GM21360 (cell line): ENCODE measurements around the gene IRF2BPL.

Experiments
- ATAC-seq: cut with Tn5 transposase; IDR thresholded peaks from one replicate; pipeline ENCODE4 v1.9.1; 2021; ENCODE audit warnings: mild to moderate bottlenecking, moderate library complexity; ENCODE audit not compliant: unreplicated experiment

IRF2BPL gene

GRCh38 chr14:77028384-77029231, at the start of gene IRF2BPL:
Gene IRF2BPL (minus strand): TSS chr14:77028708. CDS start chr14:77027792, 916 bp downstream.
- peak; percentile 70 for ATAC-seq

- ATAC-seq = no peak
Measured at GRCh38 chr14:77077040-77077439, 48.5 kb upstream of the IRF2BPL start.

- ATAC-seq = no peak
Measured at GRCh38 chr14:77076113-77076631, 47.7 kb upstream of the IRF2BPL start.

GRCh38 chr14:77074969-77075368, 46.5 kb upstream of the IRF2BPL start:
- no peak for ATAC-seq

GRCh38 chr14:77071938-77072388, 43.5 kb upstream of the IRF2BPL start:
- ATAC-seq = no peak

- no peak for ATAC-seq
Measured at GRCh38 chr14:77069551-77069950, 41.0 kb upstream of the IRF2BPL start.

- ATAC-seq = no peak
Measured at GRCh38 chr14:77068517-77069200, 40.2 kb upstream of the IRF2BPL start.

- ATAC-seq = no peak
Measured at GRCh38 chr14:77067632-77068516, 39.4 kb upstream of the IRF2BPL start.

- no peak for ATAC-seq
Measured at GRCh38 chr14:77066578-77067172, 38.2 kb upstream of the IRF2BPL start.

- ATAC-seq = no peak
Measured at GRCh38 chr14:77065851-77066577, 37.5 kb upstream of the IRF2BPL start.

- no peak for ATAC-seq
Measured at GRCh38 chr14:77064521-77065178, 36.1 kb upstream of the IRF2BPL start.

- no peak for ATAC-seq
Measured at GRCh38 chr14:77063571-77064171, 35.2 kb upstream of the IRF2BPL start.

GRCh38 chr14:77062261-77062660, 33.8 kb upstream of the IRF2BPL start:
- ATAC-seq = no peak

GRCh38 chr14:77061630-77062257, 33.2 kb upstream of the IRF2BPL start:
- ATAC-seq = no peak

- ATAC-seq = no peak
Measured at GRCh38 chr14:77059276-77059915, 30.9 kb upstream of the IRF2BPL start.

- ATAC-seq = no peak
Measured at GRCh38 chr14:77058785-77059184, 30.3 kb upstream of the IRF2BPL start.

GRCh38 chr14:77058117-77058516, 29.6 kb upstream of the IRF2BPL start:
- ATAC-seq = no peak

- no peak for ATAC-seq
Measured at GRCh38 chr14:77055981-77056380, 27.5 kb upstream of the IRF2BPL start.
